NCI-H774 (cell line): ENCODE data around the gene CYBC1.

Experiments used
- DNase-seq: peaks from one replicate; lab custom pipeline; 2025; lab: John Stamatoyannopoulos, UW

CYBC1 gene

DNA sequence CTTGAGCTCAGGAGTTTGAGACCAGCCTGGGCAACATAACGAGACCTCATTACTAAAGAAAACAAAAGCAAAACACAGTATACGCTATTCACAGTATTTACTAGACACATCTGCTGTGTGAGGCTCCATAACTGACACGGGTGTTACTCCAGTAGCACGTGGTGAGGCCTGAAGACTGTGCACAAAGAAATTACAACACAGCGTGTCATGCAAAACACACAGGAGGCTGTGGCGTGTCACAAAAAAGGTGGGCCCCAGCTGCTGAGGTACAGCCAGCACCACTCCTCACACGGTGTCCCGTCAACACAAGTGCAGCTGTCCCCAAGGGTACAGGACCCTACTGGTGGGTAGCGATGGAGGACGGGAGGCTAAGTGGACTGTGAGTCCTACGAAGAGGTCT, 2.7 kb downstream of the CYBC1 start:
- no peak for DNase-seq

DNA sequence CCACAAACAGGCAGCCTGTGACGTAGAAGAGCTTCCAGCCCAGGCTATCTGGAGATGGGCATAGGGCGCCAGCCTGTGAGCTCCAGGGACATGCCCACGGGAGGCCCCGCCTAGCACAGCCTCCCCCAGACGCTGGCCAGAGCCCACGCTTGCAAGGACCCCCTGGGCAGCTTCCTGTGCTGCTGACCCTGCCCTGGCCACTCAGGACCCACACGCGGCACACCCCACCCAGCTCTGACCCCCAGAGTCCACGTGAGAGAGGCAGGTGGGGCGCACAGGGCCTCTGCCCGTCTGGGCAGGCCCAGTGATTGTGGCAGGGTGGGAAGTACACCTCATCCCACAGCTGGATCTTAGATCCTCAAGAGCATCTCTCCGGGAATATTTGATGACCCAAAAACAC, 3.9 kb downstream of the CYBC1 start:
- no peak for DNase-seq

DNA sequence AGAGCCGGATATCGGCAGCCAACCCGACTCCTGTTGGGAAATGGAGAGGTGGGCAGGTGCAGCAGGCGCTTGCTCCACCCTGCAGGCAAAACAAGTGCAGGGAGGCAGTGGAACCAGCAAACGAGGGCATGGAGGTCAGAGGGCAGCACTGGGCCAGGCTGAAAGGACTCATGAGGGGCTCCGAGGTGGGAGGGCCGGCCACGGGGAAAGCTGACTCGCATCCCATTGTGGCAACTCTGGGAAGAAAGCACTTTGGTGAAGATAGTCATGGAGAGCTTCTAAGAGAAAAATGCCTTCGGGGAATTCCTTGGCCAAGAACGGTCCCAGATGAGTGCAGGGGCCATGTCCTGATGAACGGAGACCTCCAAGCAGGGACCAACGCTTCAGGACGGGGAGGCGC, 4.4 kb downstream of the CYBC1 start:
- DNase-seq: no peak

GRCh38 chr17:82445542-82445941, 5.0 kb downstream of the CYBC1 start:
- DNase-seq: no peak

- DNase-seq: no peak
Measured at GRCh38 chr17:82444941-82445521, 5.5 kb downstream of the CYBC1 start.

- DNase-seq: no peak
Measured at GRCh38 chr17:82444284-82444893, 6.2 kb downstream of the CYBC1 start.

DNA sequence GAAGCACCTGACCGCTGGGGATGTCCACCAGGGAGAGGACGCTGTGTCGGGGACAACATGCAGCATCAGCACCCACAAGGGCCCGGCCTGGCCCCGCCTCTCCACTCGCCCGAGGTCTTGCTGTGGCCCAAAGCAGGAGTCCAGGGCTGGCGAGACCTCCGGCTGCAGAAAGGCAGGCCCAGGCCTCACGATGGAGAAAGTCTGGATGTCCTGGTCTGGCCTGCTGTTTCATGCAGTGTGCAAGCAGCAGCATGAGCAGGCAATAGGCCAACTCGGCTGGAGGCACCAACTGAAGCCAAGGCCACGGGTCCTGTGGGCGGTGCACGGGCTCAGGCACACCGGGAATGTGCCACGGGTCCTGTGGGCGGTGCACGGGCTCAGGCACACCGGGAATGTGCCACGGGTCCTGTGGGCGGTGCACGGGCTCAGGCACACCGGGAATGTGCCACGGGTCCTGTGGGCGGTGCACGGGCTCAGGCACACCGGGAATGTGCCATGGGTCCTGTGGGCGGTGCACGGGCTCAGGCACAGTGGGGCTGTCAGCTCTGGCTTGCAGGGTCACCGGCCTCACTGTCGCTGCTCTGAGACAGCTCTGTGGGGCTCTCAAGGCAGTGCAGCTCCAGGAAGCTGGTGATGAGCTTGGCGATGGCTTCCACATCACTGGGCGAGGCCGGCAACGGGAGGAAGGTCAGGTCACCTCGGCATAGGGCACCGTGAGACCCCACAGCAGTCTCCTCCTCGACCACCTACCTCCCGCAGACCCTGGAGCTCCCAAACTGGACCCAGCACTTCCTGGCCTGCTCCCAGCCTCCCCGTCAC, 6.9 kb downstream of the CYBC1 start:
- no peak for DNase-seq

- no peak for DNase-seq
Measured at GRCh38 chr17:82442643-82443464, 7.7 kb downstream of the CYBC1 start.

- DNase-seq: no peak
Measured at GRCh38 chr17:82441691-82442487, 8.7 kb downstream of the CYBC1 start.

GRCh38 chr17:82440991-82441627, 9.4 kb downstream of the CYBC1 start:
- peak; percentile 77 for DNase-seq

DNA sequence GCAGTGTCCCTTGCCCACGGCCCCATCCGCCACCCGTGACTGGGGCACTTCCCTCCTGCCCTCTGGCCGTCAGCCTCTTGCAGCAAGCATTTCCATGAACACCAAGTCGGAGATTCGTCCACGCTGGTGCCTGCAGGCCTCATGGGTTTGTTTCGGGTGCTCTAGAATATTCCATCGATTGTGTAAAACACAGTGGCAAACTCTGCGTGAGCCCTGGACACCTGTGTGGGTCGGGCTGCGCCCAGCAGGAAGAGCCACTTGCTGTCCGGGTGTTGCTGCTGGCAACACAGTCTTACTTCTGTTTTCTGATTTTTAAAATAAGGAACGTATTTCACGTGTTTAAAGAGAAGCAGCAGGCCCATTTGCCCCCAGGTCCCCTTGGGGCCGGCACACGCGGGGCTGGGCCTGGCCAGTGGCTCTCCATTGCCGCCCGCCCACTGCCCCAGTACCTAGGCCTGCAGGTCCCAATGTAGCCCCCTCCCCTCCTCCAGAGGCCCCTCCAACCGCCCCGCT, 10.0 kb downstream of the CYBC1 start:
- no peak for DNase-seq

GRCh38 chr17:82439829-82440365, 10.7 kb downstream of the CYBC1 start:
- DNase-seq: no peak

- DNase-seq: no peak
Measured at GRCh38 chr17:82439194-82439828, 11.2 kb downstream of the CYBC1 start.

- no peak for DNase-seq
Measured at GRCh38 chr17:82438401-82439193, 12.0 kb downstream of the CYBC1 start.

DNA sequence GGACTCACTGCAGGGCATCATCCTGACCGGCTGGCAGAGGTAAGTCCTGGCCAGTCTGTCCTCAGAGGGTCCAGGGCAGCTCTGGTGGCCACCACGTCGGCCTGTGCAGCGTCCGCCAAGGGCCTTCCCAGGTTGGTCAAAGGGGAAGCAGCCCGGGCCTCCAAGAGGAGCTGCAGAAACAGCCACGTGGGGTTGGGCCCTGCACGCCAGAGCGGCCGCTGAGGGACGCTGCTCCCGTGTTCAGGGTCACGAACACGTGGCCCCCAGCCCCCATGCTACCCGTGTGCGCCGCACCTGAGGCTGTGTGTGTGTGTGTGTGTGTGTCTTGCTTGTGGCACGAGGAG, 13.3 kb downstream of the CYBC1 start:
- DNase-seq: no peak

- DNase-seq: no peak
Measured at GRCh38 chr17:82436601-82437324, 13.8 kb downstream of the CYBC1 start.

DNA sequence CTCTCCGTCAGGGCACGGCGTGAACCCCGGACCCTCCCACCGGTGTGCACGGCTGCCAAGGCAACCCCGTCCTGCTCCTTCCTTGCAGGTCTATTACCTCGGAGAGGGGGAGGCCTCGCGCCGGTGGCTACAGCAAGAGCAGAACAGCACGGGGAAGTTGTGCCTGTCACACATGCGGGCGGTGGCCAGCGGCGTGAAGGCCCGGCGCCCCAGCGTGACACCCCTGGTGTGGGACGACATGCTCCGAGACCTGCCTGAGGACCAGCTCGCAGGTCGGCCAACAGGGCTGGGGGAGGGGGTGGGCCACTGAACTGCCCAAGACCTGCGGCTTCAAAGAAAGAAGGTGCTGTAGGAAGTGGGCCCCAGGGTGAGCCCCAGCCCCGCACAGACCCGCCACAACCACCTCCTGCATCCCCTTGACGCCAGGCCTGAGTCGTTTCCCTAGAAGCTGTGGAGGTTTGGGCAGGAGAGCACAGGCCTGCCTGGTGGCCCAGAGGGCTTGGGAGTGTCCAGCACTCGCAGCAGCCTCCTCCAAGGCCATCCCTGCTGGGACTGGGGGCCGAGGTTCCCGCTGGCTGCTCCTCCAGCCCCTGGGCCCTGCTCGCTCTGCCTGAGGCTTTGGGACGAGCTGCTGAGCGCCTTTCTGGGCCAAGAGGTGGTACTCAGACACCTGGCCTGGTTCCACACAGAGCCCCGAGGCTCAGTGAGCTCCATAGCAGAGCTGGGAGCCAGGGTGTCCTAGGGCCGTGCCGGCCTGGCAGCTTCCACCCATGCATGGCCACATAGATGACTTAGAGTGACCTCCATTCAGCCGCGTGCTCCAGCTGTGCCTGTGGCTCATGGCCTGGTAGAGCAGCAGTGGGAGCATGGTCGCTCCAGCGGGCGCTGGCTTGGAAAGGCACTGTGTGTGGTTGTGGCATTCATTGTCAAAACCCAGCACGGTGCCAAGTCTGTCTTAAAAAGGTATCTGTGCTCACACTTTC, 14.7 kb downstream of the CYBC1 start:
- DNase-seq: no peak

- DNase-seq: no peak
Measured at GRCh38 chr17:82435103-82435502, 15.4 kb downstream of the CYBC1 start.
